Endothelial cell of umbilical vein (primary cell): ENCODE data around the gene SH3D21. TPM values are rescaled to one million over a fixed set of nuclear protein-coding genes. Genes with fewer than 3 reads are reported as not detected.

ENCODE experiments used
- BruUV-seq: library from RNA; stranded (reverse); fragments of 400-500 nt; replicated peaks from 2 replicates; lab custom pipeline; 2021; lab: Mats Ljungman, UMichigan
- CTCF ChIA-PET: fragments of 300-600, 350-600 bp; sonication (Branson Sonifier 250); formaldehyde crosslinking; loops from one replicate; lab custom pipeline; 2021; ENCODE audit warnings: antibody characterized with exemption, inconsistent platforms; lab: Charles Lee
- POLR2A ChIA-PET: fragments of 300-600, 350-600 bp; sonication (Branson Sonifier 250); formaldehyde crosslinking; loops from one replicate; lab custom pipeline; 2021; ENCODE audit warnings: antibody characterized with exemption, inconsistent platforms; lab: Charles Lee
- DNase-seq: peaks from one replicate; pipeline ENCODE4 v3.0.0-alpha.2; 2011; ENCODE audit warnings: low read depth, low spot score
- FAIRE-seq: peaks from 2 replicates; lab custom pipeline; 2011; peaks lifted over from hg19 to GRCh38; lab: Jason Lieb, UNC
- H2AFZ ChIP-seq: 2 replicates; pipeline ENCODE4 v1.6.0; 2012; ENCODE audit warnings: low read depth, low read length, control low read depth, inconsistent platforms
- H3K27ac ChIP-seq: 2 replicates; pipeline ENCODE4 v1.5.1; 2011; ENCODE audit warnings: low read depth, mild to moderate bottlenecking, control low read depth, low read length, moderate library complexity; ENCODE audit not compliant: insufficient read depth
- H3K27me3 ChIP-seq, 2 experiments: 2 replicates each; pipeline versions ENCODE4 v1.6.0 to v1.6.1; 2011; ENCODE audit warnings: low read length in 2 of 2, mixed read lengths in 1 of 2; ENCODE audit not compliant: control insufficient read depth in 2 of 2, insufficient read depth in 2 of 2
- H3K36me3 ChIP-seq, 2 experiments: 2 replicates in 1 of 2; 3 replicates in 1 of 2; pipeline ENCODE4 v1.5.1; 2011; ENCODE audit warnings: low read length in 2 of 2, mild to moderate bottlenecking in 1 of 2, moderate library complexity in 1 of 2; ENCODE audit not compliant: control insufficient read depth in 2 of 2, insufficient read depth in 2 of 2; ENCODE audit errors: extremely low read depth in 1 of 2
- H3K4me1 ChIP-seq: 3 replicates; pipeline ENCODE4 v1.5.1; 2011; ENCODE audit warnings: mild to moderate bottlenecking, low read length; ENCODE audit not compliant: control insufficient read depth, insufficient read depth; ENCODE audit errors: extremely low read depth
- H3K4me2 ChIP-seq: 2 replicates; pipeline ENCODE4 v1.6.1; 2011; ENCODE audit warnings: low read length, control low read depth, mixed read lengths; ENCODE audit not compliant: insufficient read depth
- H3K4me3 ChIP-seq, 3 experiments: fragments of 200-600 bp in 1 of 3; sonication (generic), shearing (Covaris generic) in 1 of 3; replicated peaks in 1 of 3; 2 replicates each; pipeline ENCODE4 v1.5.1; 2011 to 2016; ENCODE audit warnings: control low read depth in 3 of 3, low read length in 3 of 3, mild to moderate bottlenecking in 2 of 3, inconsistent platforms in 1 of 3, low read depth in 1 of 3, moderate library complexity in 1 of 3; ENCODE audit not compliant: insufficient read depth in 1 of 3
- H3K79me2 ChIP-seq: 2 replicates; pipeline ENCODE4 v1.6.0; 2012; ENCODE audit warnings: low read length, inconsistent platforms; ENCODE audit not compliant: control insufficient read depth, insufficient read depth
- H3K9ac ChIP-seq: replicated peaks from 2 replicates; pipeline ENCODE3; 2011; ENCODE audit warnings: low read length, control low read depth; ENCODE audit not compliant: insufficient read depth; ENCODE audit errors: extremely low read depth
- H3K9me1 ChIP-seq: replicated peaks from 3 replicates; pipeline ENCODE4 v1.6.0; 2011; ENCODE audit warnings: mild to moderate bottlenecking, low read length; ENCODE audit not compliant: control insufficient read depth, insufficient read depth; ENCODE audit errors: extremely low read depth
- H3K9me3 ChIP-seq: replicated peaks from 2 replicates; pipeline ENCODE4 v1.5.1; 2012; ENCODE audit warnings: low read length, inconsistent platforms; ENCODE audit not compliant: control insufficient read depth, insufficient read depth
- H4K20me1 ChIP-seq: replicated peaks from 2 replicates; pipeline ENCODE3; 2011; ENCODE audit warnings: mild to moderate bottlenecking, low read length; ENCODE audit not compliant: control insufficient read depth, insufficient read depth; ENCODE audit errors: extremely low read depth
- CTCF ChIP-seq, 2 donors: IDR thresholded peaks; 1 replicate in 1 of 2; 2 replicates in 1 of 2; pipeline ENCODE4 v1.5.1; 2011; ENCODE audit warnings: low read length in 2 of 2, mild to moderate bottlenecking in 2 of 2, moderate library complexity in 2 of 2, control low read depth in 1 of 2, inconsistent platforms in 1 of 2, low read depth in 1 of 2; ENCODE audit not compliant: insufficient read depth in 1 of 2; ENCODE audit errors: extremely low read depth in 1 of 2
- EZH2 ChIP-seq: IDR thresholded peaks from 2 replicates; pipeline ENCODE4 v1.6.1; 2012; ENCODE audit warnings: borderline replicate concordance, low read depth, mild to moderate bottlenecking, moderate library complexity, low read length, inconsistent platforms; ENCODE audit not compliant: severe bottlenecking
- GATA2 ChIP-seq: IDR thresholded peaks from 2 replicates; pipeline ENCODE4 v1.7.0; 2011; ENCODE audit warnings: low read depth, mild to moderate bottlenecking, moderate library complexity, mixed read lengths, low read length; ENCODE audit not compliant: insufficient read length, insufficient read depth
- JUN ChIP-seq: IDR thresholded peaks from 2 replicates; pipeline ENCODE4 v1.6.1; 2011; ENCODE audit warnings: borderline replicate concordance, low read depth; ENCODE audit not compliant: insufficient read length, insufficient read depth
- MAX ChIP-seq: IDR thresholded peaks from 2 replicates; pipeline ENCODE4 v1.6.1; 2011; ENCODE audit not compliant: insufficient read depth, insufficient read length
- MYC ChIP-seq: IDR thresholded peaks from one replicate; pipeline ENCODE4 v1.6.1; 2011; ENCODE audit warnings: mild to moderate bottlenecking, low read depth, low read length
- POLR2A ChIP-seq: IDR thresholded peaks from 2 replicates; pipeline ENCODE4 v1.6.1; 2012; ENCODE audit warnings: low read depth, mild to moderate bottlenecking, control low read depth, low read length
- dilution Hi-C: fragments of 300-500 bp; cut with MboI; formaldehyde crosslinking; loops from one replicate; pipeline ENCODE4 v1.15.0; 2019; ENCODE audit warnings: low sequenced_read_pairs; ENCODE audit not compliant: extremely low pct_ligation_motif_present
- intact Hi-C: fragments of 100-400 bp; cut with micrococcal nuclease; formaldehyde crosslinking; loops from one replicate; pipeline ENCODE4 v1.10.0; 2022
- polyA plus RNA-seq, 4 experiments: library from polyadenylated mRNA; depleted of rRNA in 3 of 4; stranded (reverse) in 3 of 4; unstranded in 1 of 4; fragments of >200 nt; gene quantifications; 2 replicates each; pipeline versions ENCODE4 v1.2.1 to v1.2.3, GENCODE V29; 2011 to 2012; ENCODE audit warnings: missing spikeins in 1 of 4
- total RNA-seq: library from RNA; stranded (reverse); gene quantifications from 2 replicates; pipeline ENCODE4 v1.2.3, GENCODE V29; 2021

Gene SH3D21
- total and polyA plus RNA-seq, 2 donors (not counting 3 experiments of a cell fraction or from before 2014, with no cell fraction given) = 1.8 to 7.2 TPM

- FAIRE-seq = no peak
- POLR2A ChIA-PET = no interaction called here
- Histone ChIP-seq H3K4me1 (no peaks in the 10 kb centered on the region), H3K4me3 (no peak overlapping the region), H3K9me3 (no peaks in the 10 kb centered on the region), H3K9me1 (no peaks in the 10 kb centered on the region), H3K27ac (no peak overlapping the region), H3K9ac (no peak overlapping the region), H3K27me3 (no peaks in the 10 kb centered on the region), H3K4me2 (no peak overlapping the region), H3K36me3 (peaks cover under 1 to 28% of the 10 kb centered on the region in 2 experiments), H4K20me1 (no peaks in the 10 kb centered on the region), H2AFZ (no peak overlapping the region), H3K79me2 (peaks cover 4% of the 10 kb centered on the region)
- CTCF ChIA-PET = interaction anchor here (1.2 to 1.6 kb wide), 3 partner anchors 10 to 59 kb away, joined by 3 to 7 read pairs (median 6); no protein-coding TSS in a partner anchor
- no TSS peak for BruUV-seq
- no peak for DNase-seq
- intact Hi-C loops (no loop called here), dilution Hi-C loops (no loop called here)
- no peak for TF ChIP-seq MYC
- TF ChIP-seq EZH2 = no peak
- TF ChIP-seq POLR2A = no peak
- TF ChIP-seq JUN = no peak
- TF ChIP-seq CTCF (IDR thresholded peaks at IDR 0.05; ENCODE audit: extremely low read depth in 1 of 2, insufficient read depth in 1 of 2, low read depth in 1 of 2, low read length in 2 of 2) = no peak
- no peak for TF ChIP-seq GATA2
- no peak for TF ChIP-seq MAX
These were observed 53.2 kb downstream of the SH3D21 start for GRCh38 chr1:36359383-36359782.
